Activated CD4-positive, alpha-beta T cell treated with anti-CD3 and anti-CD28 coated beads, Interleukin-2, amount 50 U/mL, for 24 hours (primary cell): ENCODE results near the gene EFNB2.

Experiments used
- DNase-seq, 2 donors: peaks; one replicate each; pipeline ENCODE4 v3.0.0-alpha.2; 2020; ENCODE audit warnings: low read depth in 1 of 2, low spot score in 1 of 2

EFNB2 gene

DNA sequence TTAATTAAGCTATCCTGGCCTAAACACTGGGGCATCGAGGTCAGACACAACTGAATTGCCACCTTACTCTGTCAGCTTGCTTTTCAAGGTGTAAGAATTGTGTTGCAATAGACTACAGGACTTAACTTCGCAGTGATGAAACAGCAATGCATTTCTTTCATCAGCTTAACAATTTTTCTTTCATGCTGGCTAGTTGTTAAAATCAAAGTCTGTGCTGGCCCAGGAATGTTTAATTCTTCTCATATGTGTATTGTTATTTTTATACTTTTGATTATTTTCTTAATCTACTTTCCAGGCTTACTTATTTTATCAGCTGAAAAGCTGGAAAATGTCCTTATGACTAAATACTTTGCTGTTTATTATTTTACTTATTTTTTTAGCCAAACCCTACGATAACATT, 79.7 kb downstream of the EFNB2 start:
- no peak for DNase-seq

DNA sequence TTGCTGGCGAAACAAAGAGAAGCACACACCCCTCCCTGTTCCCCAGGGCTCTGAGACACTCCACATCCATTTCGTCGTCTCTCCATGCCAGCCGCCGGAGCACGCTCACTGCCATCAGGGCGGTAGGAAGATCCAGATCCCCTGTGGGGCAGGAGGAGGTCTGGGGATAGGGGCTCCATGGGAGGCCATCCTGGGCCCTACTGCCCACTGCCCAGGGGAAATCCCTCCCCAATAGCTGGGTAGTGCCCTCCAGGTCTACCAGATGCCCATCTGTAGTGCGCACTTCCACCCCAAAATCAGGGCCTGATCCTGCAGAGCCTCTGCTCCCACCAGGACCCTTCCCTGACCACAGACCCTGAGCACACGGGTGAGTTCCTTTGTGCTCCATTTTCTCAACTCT, 80.3 kb downstream of the EFNB2 start:
- DNase-seq, result no peak

- no peak for DNase-seq
Observed at GRCh38 chr13:106453101-106453500, 82.4 kb downstream of the EFNB2 start.

GRCh38 chr13:106450991-106451390, 84.5 kb downstream of the EFNB2 start:
- DNase-seq, result no peak

DNA sequence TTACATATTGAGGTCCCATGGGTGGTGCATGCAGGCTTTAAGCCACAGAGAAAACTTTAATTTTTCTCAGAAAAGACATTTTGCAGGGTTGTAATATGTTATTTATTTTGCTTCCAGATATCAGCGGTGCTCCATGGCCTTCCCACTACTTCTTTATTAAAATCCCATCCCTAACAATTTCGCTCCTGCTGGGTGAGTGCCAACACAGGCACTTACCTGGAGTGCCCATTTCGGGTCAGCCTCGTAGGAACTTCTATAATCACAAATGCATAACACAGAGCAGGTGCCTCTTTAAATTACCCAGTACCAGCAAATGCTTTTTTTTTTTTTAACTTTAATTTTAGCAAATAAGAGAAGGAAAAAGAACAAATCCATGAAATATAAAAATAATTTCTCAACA, 86.4 kb downstream of the EFNB2 start:
- no peak for DNase-seq

DNA sequence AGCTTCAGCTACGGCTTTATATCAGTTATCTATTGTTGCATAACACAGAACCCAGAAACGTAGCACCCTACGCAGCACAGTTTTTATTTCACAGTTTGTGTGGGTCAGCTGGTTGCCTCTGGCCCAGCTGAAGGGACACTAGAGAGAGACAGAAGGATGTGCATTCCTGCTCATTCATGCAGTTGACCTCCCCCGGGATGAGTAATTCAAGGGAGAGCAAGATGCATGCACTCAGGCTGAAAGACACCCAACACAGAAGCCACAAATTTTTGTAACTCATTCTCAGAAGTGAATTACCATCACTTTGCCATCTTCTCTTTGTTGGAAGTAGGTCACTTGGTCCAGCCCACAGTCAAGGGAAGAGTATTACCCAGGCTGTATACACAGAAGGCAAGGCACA, 89.5 kb downstream of the EFNB2 start:
- no peak for DNase-seq

DNA sequence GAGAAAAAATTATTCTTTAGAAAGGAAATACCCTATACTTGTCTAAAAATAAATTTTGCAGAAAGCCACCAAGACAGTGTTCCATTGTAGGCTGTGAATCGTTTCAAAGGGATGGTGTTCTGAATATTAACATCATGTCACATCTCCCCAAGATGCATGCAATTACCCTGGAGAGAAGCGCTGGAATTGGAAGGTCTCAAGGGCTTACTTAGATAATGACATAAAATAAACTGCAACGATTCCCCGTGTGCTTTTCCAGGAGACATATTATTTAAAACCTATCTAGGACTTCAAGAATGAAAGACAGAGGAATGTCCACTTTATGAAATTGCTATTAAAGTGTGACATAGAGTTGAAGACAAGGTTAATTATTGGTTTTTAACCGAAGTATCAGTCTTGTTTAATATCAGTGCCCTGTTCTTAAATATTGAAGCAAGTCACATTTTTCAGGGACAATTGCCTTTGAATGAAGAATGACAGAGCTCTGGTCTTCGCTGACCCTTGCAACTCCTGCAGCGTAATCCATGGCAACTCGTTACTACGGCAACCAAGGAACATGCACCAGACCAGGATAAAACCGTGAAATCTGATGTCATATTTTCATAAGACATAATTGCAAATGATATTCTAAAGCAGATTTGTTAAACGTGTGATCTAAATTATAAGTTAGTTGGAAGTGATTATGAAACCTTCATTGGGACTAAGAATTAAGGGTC, 91.7 kb downstream of the EFNB2 start:
- no peak for DNase-seq

- DNase-seq, result no peak
Observed at GRCh38 chr13:106440866-106441265, 94.6 kb downstream of the EFNB2 start.
